ENCODE measurements around the gene SCGB2A2.

Gene SCGB2A2

DNA sequence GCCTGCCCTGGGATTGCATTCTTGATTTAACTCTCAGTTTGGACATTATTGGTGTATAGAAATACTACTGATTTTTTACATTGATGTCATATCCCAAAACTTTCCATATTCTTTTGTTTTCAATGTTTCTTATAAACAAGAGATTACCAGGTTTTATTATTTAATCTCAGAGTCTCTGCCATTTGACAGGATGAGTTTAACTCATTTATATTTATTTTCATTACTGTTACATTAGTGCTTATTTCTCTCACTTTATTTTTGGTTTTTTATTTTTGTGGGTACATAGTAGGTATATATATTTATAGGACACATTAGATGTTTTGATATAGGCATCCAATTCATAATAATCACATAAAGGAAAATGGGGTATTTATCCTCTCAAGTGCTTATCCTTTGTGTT is 38.0 kb downstream of the SCGB2A2 start:
- DNase-seq = no peak

DNA sequence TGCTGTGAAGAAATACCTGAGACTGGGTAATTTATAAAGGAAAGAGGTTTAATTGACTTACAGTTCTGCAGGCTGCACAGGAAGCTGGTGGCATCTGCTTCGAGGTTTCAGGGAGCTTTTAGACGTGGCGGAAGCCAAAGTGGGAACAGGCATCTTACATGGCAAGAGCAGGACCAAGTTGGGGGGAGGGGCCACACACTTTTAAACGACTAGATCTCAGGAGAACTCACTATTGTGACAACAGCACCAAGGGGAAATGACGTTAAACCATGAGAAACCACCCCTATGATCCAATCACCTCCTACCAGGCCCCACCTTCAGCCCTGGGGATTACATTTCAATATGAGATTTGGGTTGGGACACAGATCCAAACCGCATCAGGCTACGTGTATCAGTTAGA is 40.0 kb downstream of the SCGB2A2 start:
- no peak for DNase-seq

DNA sequence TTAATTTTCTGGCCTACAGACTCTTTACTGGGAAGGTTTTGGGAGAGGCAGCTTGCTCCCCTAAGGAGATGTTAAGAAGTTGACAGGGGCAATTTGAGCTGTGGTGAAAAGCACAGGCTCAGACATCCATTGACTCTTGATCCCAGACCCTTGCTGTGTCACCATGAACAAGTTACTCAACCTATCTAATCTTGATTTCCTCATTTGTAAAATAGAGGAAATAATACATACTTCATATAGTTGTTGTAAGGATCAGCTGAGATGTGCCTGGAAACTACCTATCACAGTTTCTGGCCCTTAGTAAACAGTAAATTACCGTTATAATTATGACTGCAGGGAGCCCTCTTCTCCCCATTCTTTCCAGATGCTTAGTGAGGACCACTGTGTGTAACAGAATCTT is 45.5 kb downstream of the SCGB2A2 start:
- no peak for DNase-seq

DNA sequence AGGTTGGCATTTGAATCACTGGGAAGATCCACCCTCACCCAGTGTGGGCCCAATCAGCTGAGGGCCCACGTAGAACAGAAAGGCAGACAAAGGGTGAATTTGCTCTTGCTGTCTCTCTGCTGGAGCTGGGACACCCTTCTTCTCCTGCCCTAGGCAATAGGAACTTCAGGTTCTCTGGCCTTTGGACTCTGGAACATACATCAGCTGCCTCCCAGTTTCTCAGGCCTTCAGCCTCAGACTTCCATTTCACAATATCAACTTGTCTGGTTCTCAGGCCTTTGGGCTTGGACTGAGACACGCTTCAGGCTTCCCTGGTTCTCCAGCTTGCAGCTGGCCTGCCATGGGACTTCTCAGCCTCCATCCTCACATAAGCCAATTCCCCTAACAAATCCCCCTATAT is 52.6 kb downstream of the SCGB2A2 start:
- DNase-seq = no peak
